Measurements from ENCODE around the gene DUSP22. TPM values are rescaled to one million over a fixed set of nuclear protein-coding genes. Genes with fewer than 3 reads are reported as not detected.

DUSP22 gene
- total RNA-seq, 3 donors from 2014 or later: 27.5 to 80.6 (median 29.1) TPM

GRCh38 chr6:309947-310346, 17.7 kb downstream of the DUSP22 start:
- H3K4me3 ChIP-seq: no peak overlapping the region
- no peak for DNase-seq
- H3K9me3 ChIP-seq: peaks cover 7% of the 10 kb centered on the region
- no peaks in the 10 kb centered on the region for H3K4me1 ChIP-seq (ENCODE audit: low read depth)
- intact Hi-C loops (cut with DNase I, micrococcal nuclease): no loop called here
- no peaks in the 10 kb centered on the region for H3K36me3 ChIP-seq (ENCODE audit: low read depth)
- TF ChIP-seq CTCF (IDR thresholded peaks at IDR 0.05): no peak
- ATAC-seq: no peak

GRCh38 chr6:310671-311070, 18.4 kb downstream of the DUSP22 start:
- peaks cover 7% of the 10 kb centered on the region for H3K9me3 ChIP-seq
- no peak for TF ChIP-seq CTCF (IDR thresholded peaks at IDR 0.05)
- DNase-seq (no peak), ATAC-seq (no peak)
- intact Hi-C loops (cut with DNase I, micrococcal nuclease): no loop called here
- no peaks in the 10 kb centered on the region for H3K36me3 ChIP-seq (ENCODE audit: low read depth)
- H3K4me3 ChIP-seq: no peak overlapping the region
- H3K4me1 ChIP-seq (ENCODE audit: low read depth): no peaks in the 10 kb centered on the region

- H3K4me1 ChIP-seq (ENCODE audit: low read depth): no peaks in the 10 kb centered on the region
- peaks cover 7% of the 10 kb centered on the region for H3K9me3 ChIP-seq
- ATAC-seq (no peak), DNase-seq (no peak)
- no peak for TF ChIP-seq CTCF (IDR thresholded peaks at IDR 0.05)
- intact Hi-C loops (cut with DNase I, micrococcal nuclease): no loop called here
- H3K36me3 ChIP-seq (ENCODE audit: low read depth): no peaks in the 10 kb centered on the region
- H3K4me3 ChIP-seq: no peak overlapping the region
Observed at GRCh38 chr6:311679-312220, 19.5 kb downstream of the DUSP22 start.

GRCh38 chr6:313087-313486, 20.8 kb downstream of the DUSP22 start:
- peaks cover 7% of the 10 kb centered on the region for H3K9me3 ChIP-seq
- ATAC-seq (peak; percentile 60), DNase-seq (no peak)
- TF ChIP-seq CTCF (IDR thresholded peaks at IDR 0.05): no peak
- H3K36me3 ChIP-seq (ENCODE audit: low read depth): no peaks in the 10 kb centered on the region
- H3K4me3 ChIP-seq: no peak overlapping the region
- intact Hi-C loops (cut with DNase I, micrococcal nuclease): no loop called here
- no peaks in the 10 kb centered on the region for H3K4me1 ChIP-seq (ENCODE audit: low read depth)

- DNase-seq (no peak), ATAC-seq (no peak)
- H3K9me3 ChIP-seq: peaks cover 5% of the 10 kb centered on the region
- no peaks in the 10 kb centered on the region for H3K36me3 ChIP-seq (ENCODE audit: low read depth)
- H3K4me3 ChIP-seq: no peak overlapping the region
- no peak for TF ChIP-seq CTCF (IDR thresholded peaks at IDR 0.05)
- intact Hi-C loops (cut with DNase I, micrococcal nuclease): no loop called here
- no peaks in the 10 kb centered on the region for H3K4me1 ChIP-seq (ENCODE audit: low read depth)
Observed at GRCh38 chr6:313917-314316, 21.6 kb downstream of the DUSP22 start.

GRCh38 chr6:314377-314776, 22.1 kb downstream of the DUSP22 start:
- no peak for TF ChIP-seq CTCF (IDR thresholded peaks at IDR 0.05)
- Histone ChIP-seq H3K9me3 (peaks cover 6% of the 10 kb centered on the region), H3K36me3 (ENCODE audit: low read depth) (no peaks in the 10 kb centered on the region)

More at GRCh38 chr6:314377-314776, 22.1 kb downstream of the DUSP22 start:
- ATAC-seq (no peak), DNase-seq (no peak)
- H3K4me1 ChIP-seq (ENCODE audit: low read depth): no peaks in the 10 kb centered on the region
- intact Hi-C loops (cut with DNase I, micrococcal nuclease): no loop called here
- H3K4me3 ChIP-seq: no peak overlapping the region

Measured in mucosa of descending colon (tissue), 3 donors.